Muscle of arm (tissue), 14 donors: ENCODE results near the gene C17orf67. TPM values are rescaled to one million over a fixed set of nuclear protein-coding genes. Genes with fewer than 3 reads are reported as not detected.

Experiments
- DNase-seq: peaks from one replicate; pipeline ENCODE4 v3.0.0-alpha.2; 2013
- long read RNA-seq, 11 donors: transcript quantifications; one replicate each; lab custom pipeline, GENCODE V29; 2026
- polyA plus RNA-seq, 12 donors: library from polyadenylated mRNA; unstranded; fragments of 120-200 nt; gene quantifications; one replicate each; pipeline ENCODE4 v1.2.1, GENCODE V29; 2013; ENCODE audit not compliant: insufficient read length in 12 of 12

Gene C17orf67
- polyA plus RNA-seq = 1 to 10 TPM in 10 of 12 donors, not detected in 2; 1.4 to 3.6 (median 1.9) TPM
- long read RNA-seq, donor 1 = 0 reads
- long read RNA-seq, donor 2 = 0 reads
- long read RNA-seq, donor 3 = 0 reads
- long read RNA-seq, donor 4 = 0 reads
- long read RNA-seq, donor 5 = 0 reads
- long read RNA-seq, donor 6 = 0 reads
- long read RNA-seq, donor 7 = 0 reads
- long read RNA-seq, donor 8 = 0 reads
- long read RNA-seq, donor 9 = 0 reads
- long read RNA-seq, donor 10 = 0 reads
- long read RNA-seq, donor 11 = 0 reads

- peak; percentile 96 for DNase-seq
These were observed at the start of gene C17orf67, which contains the start of gene DGKE for GRCh38 chr17:56833809-56834379. C17orf67 (minus strand) TSS chr17:56833920; CDS start chr17:56815810, 18,110 bp downstream. DGKE (plus strand) TSS chr17:56834151; CDS start chr17:56834796, 645 bp downstream.

- DNase-seq = no peak
These were observed 48.1 kb upstream of the C17orf67 start for GRCh38 chr17:56881685-56882295.

- no peak for DNase-seq
These were observed 46.9 kb upstream of the C17orf67 start for GRCh38 chr17:56880571-56880970.

- DNase-seq = no peak
These were observed 46.4 kb upstream of the C17orf67 start for GRCh38 chr17:56880133-56880532.

GRCh38 chr17:56879280-56879679 lies 45.6 kb upstream of the C17orf67 start:
- DNase-seq = no peak

- no peak for DNase-seq
These were observed 43.1 kb upstream of the C17orf67 start for GRCh38 chr17:56876766-56877179.

- no peak for DNase-seq
These were observed 36.4 kb upstream of the C17orf67 start for GRCh38 chr17:56870081-56870651.

- no peak for DNase-seq
These were observed 35.0 kb upstream of the C17orf67 start for GRCh38 chr17:56868716-56869115.

- no peak for DNase-seq
These were observed 34.2 kb upstream of the C17orf67 start for GRCh38 chr17:56867948-56868376.

- no peak for DNase-seq
These were observed 32.8 kb upstream of the C17orf67 start for GRCh38 chr17:56866496-56866895.

- no peak for DNase-seq
These were observed 32.4 kb upstream of the C17orf67 start for GRCh38 chr17:56866076-56866475.

GRCh38 chr17:56863974-56864373 lies 30.3 kb upstream of the C17orf67 start:
- no peak for DNase-seq

GRCh38 chr17:56861899-56862298 lies 28.2 kb upstream of the C17orf67 start:
- no peak for DNase-seq

- no peak for DNase-seq
These were observed 17.3 kb upstream of the C17orf67 start for GRCh38 chr17:56851008-56851407.

GRCh38 chr17:56850591-56850990 lies 16.9 kb upstream of the C17orf67 start:
- DNase-seq = no peak

- DNase-seq = no peak
These were observed 15.4 kb upstream of the C17orf67 start for GRCh38 chr17:56849131-56849530.

GRCh38 chr17:56847106-56847505 lies 13.4 kb upstream of the C17orf67 start:
- no peak for DNase-seq

GRCh38 chr17:56845934-56846333 lies 12.2 kb upstream of the C17orf67 start:
- DNase-seq = no peak

GRCh38 chr17:56842577-56842976 lies 8.9 kb upstream of the C17orf67 start:
- DNase-seq = no peak

- DNase-seq = no peak
These were observed 5.0 kb upstream of the C17orf67 start for GRCh38 chr17:56838687-56839086.

GRCh38 chr17:56835264-56835585 lies 1.5 kb upstream of the C17orf67 start:
- no peak for DNase-seq

GRCh38 chr17:56834380-56835263 lies 902 bp upstream of the C17orf67 start:
- peak; percentile 27 for DNase-seq
